ENCODE data around the gene CRYM.

DNA sequence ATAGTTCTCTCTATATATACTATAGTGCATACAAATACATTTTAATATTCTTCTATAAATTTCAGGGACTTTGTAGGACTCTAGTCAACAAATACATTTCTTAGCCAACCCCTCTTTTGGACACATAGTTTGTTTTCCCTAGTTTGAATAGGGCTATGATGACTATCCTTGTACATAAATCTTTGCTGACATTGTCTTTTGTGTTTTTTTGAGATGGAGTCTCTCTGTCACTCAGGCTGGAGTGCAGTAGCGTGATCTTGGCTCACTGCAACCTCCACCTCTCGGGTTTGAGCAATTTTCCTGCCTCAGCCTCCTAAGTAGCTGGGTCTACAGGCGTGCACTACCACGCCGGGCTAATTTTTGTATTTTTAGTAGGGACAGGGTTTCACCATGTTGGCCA lies 41.3 kb downstream of the CRYM start:
- TF ChIP-seq ZNF707 (tag by site-specific recombination; IDR thresholded peaks at IDR 0.05) (no peak), ZNF777 (tag by site-specific recombination; IDR thresholded peaks at IDR 0.05; ENCODE audit: borderline replicate concordance) (no peak), ZNF311 (tag by site-specific recombination; IDR thresholded peaks at IDR 0.05; ENCODE audit: borderline replicate concordance) (no peak)
- TF ChIP-seq, protein P1, sequence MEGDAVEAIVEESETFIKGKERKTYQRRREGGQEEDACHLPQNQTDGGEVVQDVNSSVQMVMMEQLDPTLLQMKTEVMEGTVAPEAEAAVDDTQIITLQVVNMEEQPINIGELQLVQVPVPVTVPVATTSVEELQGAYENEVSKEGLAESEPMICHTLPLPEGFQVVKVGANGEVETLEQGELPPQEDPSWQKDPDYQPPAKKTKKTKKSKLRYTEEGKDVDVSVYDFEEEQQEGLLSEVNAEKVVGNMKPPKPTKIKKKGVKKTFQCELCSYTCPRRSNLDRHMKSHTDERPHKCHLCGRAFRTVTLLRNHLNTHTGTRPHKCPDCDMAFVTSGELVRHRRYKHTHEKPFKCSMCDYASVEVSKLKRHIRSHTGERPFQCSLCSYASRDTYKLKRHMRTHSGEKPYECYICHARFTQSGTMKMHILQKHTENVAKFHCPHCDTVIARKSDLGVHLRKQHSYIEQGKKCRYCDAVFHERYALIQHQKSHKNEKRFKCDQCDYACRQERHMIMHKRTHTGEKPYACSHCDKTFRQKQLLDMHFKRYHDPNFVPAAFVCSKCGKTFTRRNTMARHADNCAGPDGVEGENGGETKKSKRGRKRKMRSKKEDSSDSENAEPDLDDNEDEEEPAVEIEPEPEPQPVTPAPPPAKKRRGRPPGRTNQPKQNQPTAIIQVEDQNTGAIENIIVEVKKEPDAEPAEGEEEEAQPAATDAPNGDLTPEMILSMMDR (tag by site-specific recombination; IDR thresholded peaks at IDR 0.05), result no peak
